ENCODE data around the gene DUOX2. TPM values are rescaled to one million over a fixed set of nuclear protein-coding genes. Genes with fewer than 3 reads are reported as not detected.
"Not testable (repeated sequence)": the region's sequence is repeated elsewhere in the genome, so short reads cannot be mapped to it uniquely, and the experiment has no call there.

Gene DUOX2
- total RNA-seq, 1 donor from 2014 or later = not detected

DNA sequence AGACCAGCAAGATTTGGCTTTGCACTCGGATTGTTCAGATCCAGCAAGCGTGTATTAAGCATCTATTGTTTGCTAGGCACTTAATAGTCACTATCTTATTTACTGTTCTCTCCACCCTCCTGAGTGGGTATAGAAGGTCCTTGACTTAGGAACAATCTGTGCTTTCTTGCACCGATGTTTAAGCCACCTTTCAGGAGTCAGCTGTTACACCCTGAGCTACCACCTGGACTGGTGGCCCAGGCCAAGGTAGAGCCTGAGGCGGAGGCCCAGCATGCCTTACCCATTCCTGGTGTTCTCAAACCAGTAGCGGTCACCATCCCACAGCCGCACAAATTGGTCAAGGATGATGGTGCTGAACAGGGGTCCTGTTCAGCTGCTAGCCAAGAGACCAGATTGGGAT is 25.8 kb upstream of the DUOX2 start:
- no peak for DNase-seq (ENCODE audit: extremely low read depth, low read depth, low spot score)

GRCh38 chr15:45138814-45139765 is 25.1 kb upstream of the DUOX2 start:
- DNase-seq (ENCODE audit: extremely low read depth, low read depth, low spot score) = no peak

DNA sequence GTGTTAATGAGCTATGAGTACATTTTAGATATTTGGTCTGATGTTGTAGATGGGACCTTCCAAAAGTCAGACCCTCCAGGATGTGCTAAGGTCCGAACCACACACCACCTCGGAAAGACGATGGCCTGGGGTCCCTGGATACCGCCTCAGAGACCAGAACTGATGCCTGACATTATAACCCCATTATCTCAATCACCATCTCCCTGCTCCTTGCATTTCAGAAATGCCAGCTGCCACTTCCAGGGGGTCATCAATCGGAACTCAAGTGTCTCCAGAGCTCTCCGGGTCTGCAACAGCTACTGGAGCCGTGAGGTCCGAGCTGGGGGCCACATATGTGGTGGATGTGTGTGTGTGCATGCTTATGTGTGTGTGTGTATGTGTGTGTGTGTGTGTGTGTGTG is 23.7 kb upstream of the DUOX2 start:
- DNase-seq (ENCODE audit: extremely low read depth, low read depth, low spot score) = no peak

GRCh38 chr15:45136378-45136764 is 22.4 kb upstream of the DUOX2 start:
- no peak for DNase-seq (ENCODE audit: extremely low read depth, low read depth, low spot score)

DNA sequence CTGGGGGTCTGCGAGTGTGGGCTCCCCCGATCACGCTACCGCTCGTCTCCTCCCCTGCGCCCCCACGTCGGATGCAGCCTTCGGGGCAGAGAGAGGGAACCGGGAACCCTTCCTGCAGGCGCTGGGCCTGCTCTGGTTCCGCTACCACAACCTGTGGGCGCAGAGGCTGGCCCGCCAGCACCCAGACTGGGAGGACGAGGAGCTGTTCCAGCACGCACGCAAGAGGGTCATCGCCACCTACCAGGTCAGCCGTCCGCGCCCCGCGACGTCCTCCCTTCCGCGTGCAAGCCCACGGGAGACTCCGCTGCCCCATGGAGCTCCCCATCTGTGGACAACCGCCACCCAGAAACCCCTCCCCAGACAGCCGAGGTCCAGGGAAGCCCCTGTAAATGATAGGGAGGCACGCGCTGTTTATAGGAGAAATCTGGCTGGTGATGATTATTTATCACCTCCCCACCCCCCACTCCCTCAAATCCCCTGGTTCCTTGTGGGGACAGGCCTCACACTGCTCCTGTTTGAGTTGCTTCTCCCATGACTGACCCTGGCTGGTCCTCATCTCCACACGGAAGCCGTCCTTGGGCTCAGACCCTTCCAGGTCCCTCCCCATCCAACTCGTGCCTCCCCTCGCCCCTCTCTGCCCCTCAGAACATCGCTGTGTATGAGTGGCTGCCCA is 21.9 kb upstream of the DUOX2 start:
- DNase-seq (ENCODE audit: extremely low read depth, low read depth, low spot score) = not testable (repeated sequence)

GRCh38 chr15:45134682-45135604 is 21.0 kb upstream of the DUOX2 start:
- no peak for DNase-seq (ENCODE audit: extremely low read depth, low read depth, low spot score)

- no peak for DNase-seq (ENCODE audit: extremely low read depth, low read depth, low spot score)
Observed at GRCh38 chr15:45134046-45134445, 20.1 kb upstream of the DUOX2 start.

- DNase-seq (ENCODE audit: extremely low read depth, low read depth, low spot score) = no peak
Observed at GRCh38 chr15:45133561-45133920, 19.6 kb upstream of the DUOX2 start.

GRCh38 chr15:45132844-45133560 is 19.0 kb upstream of the DUOX2 start:
- no peak for DNase-seq (ENCODE audit: extremely low read depth, low read depth, low spot score)

GRCh38 chr15:45131510-45131909 is 17.5 kb upstream of the DUOX2 start:
- no peak for DNase-seq (ENCODE audit: extremely low read depth, low read depth, low spot score)

GRCh38 chr15:45130291-45131000 is 16.5 kb upstream of the DUOX2 start:
- DNase-seq (ENCODE audit: extremely low read depth, low read depth, low spot score) = no peak

- DNase-seq (ENCODE audit: extremely low read depth, low read depth, low spot score) = no peak
Observed at GRCh38 chr15:45129651-45130129, 15.7 kb upstream of the DUOX2 start, which contains the start of the genes DUOX1 and DUOXA1. Gene DUOX1, plus strand, starts transcription at chr15:45129994. Its CDS starts 1,973 bp downstream, at chr15:45131967. Gene DUOXA1, minus strand, starts transcription at chr15:45129879. Its CDS starts 6,865 bp downstream, at chr15:45123014.

DNA sequence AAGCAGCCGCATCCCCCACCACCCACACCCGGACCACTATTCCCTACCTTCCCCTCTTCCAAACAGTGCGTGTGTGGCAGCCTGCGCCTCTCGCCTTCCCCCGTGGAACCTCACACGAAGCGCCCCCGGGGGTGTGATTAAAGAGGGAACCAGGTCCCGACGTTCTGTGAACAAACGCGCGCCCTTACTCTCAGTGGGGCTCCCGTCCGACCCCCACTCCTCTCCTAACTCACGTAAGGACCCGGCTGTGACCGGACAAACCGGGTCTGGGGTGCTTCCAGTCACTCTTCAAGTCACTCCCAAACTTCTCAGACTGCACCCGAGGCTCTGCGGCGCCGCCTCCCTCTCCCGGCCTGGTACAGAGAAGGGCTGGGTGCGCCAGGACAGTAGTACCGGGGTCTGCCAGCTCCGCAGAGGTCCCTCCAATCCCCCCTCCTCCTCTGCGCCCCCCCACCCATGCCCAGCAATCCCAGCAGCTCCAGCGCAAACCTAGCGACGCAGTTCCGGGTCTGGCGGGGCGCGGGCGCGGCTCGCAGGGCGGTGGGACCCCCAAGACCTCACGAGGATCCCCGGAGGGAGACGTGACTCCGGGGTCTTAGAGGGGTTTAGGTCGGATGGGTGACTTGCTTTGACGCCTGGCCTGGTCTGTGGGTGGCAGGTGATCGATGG is 15.1 kb upstream of the DUOX2 start:
- no peak for DNase-seq (ENCODE audit: extremely low read depth, low read depth, low spot score)

GRCh38 chr15:45126535-45127158 is 12.7 kb upstream of the DUOX2 start:
- DNase-seq (ENCODE audit: extremely low read depth, low read depth, low spot score) = no peak

GRCh38 chr15:45123397-45123796 is 9.4 kb upstream of the DUOX2 start:
- no peak for DNase-seq (ENCODE audit: extremely low read depth, low read depth, low spot score)

- DNase-seq (ENCODE audit: extremely low read depth, low read depth, low spot score) = no peak
Observed at GRCh38 chr15:45122719-45123118, 8.7 kb upstream of the DUOX2 start.

DNA sequence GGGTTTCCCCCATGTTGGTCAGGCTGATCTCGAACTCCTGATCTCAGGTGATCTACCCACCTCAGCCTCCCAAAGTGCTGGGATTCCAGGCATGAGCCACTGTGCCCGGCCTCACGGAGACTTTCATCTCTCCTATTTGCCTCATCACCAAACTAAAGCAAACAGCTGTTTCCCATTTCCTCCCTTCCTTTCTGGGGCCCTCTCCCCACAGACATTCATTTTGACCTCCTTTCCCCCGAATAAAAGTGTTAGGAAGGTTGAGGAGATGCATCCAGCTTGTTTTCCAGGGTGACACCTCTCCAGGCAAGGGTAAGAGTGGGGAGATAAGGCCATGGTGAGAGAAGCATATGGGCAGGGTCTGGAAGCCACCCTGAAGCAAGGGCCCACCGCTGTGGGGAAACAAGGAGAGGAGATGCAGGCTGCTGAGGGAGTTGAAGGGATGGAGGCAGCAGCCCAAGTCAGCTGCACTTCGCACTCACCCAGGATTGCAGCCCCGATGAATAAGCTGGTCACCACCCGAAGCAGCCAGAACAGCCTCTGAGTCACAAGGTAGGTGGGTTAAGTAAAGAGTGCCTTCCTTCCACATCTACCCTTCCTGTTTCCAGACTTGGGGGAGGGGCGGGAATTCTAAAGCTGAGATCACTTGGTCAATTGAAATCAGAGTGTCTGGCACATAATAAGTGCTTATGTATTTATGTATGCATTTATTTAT is 7.9 kb upstream of the DUOX2 start:
- DNase-seq (ENCODE audit: extremely low read depth, low read depth, low spot score) = no peak

DNA sequence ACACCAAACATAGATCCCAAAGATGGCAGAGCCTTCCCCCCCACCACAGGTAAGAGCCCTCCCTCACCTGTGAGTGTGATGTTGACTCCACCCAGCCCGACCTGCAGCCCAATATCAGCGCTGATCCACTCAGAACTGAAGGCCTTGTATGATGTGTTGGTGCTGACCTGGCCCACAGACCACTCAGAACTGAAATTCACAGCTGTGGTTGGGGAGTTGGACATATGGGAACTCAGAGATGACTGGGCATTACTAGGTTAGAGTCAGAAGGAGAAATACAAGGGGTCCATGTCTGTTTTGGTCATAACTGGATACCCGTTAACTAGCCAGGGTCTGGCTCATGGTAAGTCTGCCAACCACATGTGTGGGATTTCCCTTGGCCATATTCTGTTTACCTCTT is 7.0 kb upstream of the DUOX2 start:
- DNase-seq (ENCODE audit: extremely low read depth, low read depth, low spot score) = no peak

Data from glomerular endothelial cell (primary cell).